SJSA1 (cell line): ENCODE data around the gene FHIT. TPM values are rescaled to one million over a fixed set of nuclear protein-coding genes. Genes with fewer than 3 reads are reported as not detected.

Experiments
- DNase-seq, 2 experiments: peaks; one replicate each; pipeline ENCODE4 v3.0.0-alpha.2; 2015 to 2020; ENCODE audit warnings: low spot score in 2 of 2, low read depth in 1 of 2
- H3K27ac ChIP-seq: fragments of 250-450 bp; sonication (Bioruptor Pico); 2 replicates; pipeline ENCODE4 v1.5.1; 2020; ENCODE audit warnings: mild to moderate bottlenecking, moderate library complexity
- H3K27me3 ChIP-seq: fragments of 250-450 bp; sonication (Bioruptor Pico); replicated peaks from 2 replicates; pipeline ENCODE4 v1.5.1; 2020; ENCODE audit warnings: mild to moderate bottlenecking, moderate library complexity
- H3K36me3 ChIP-seq: fragments of 250-450 bp; sonication (Bioruptor Pico); 2 replicates; pipeline ENCODE4 v1.5.1; 2020; ENCODE audit warnings: mild to moderate bottlenecking
- H3K4me1 ChIP-seq: fragments of 250-450 bp; sonication (Bioruptor Pico); replicated peaks from 2 replicates; pipeline ENCODE4 v1.6.1; 2021; ENCODE audit warnings: mild to moderate bottlenecking
- H3K4me3 ChIP-seq: fragments of 250-450 bp; sonication (Bioruptor Pico); 2 replicates; pipeline ENCODE4 v1.5.1; 2020; ENCODE audit warnings: mild to moderate bottlenecking
- H3K9me3 ChIP-seq: fragments of 250-450 bp; sonication (Bioruptor Pico); replicated peaks from 2 replicates; pipeline ENCODE4 v1.5.1; 2020; ENCODE audit warnings: mild to moderate bottlenecking
- total RNA-seq: library from RNA; depleted of rRNA; stranded (reverse); fragments of >200 nt; shearing (Covaris generic); gene quantifications from 2 replicates; pipeline ENCODE4 v1.2.3, GENCODE V29; 2014

FHIT gene
- total RNA-seq, 1 experiment from 2014 or later: not detected

GRCh38 chr3:59856934-59857460 is 1394.3 kb downstream of the FHIT start:
- no peak for DNase-seq
- Histone ChIP-seq H3K9me3 (no peaks in the 10 kb centered on the region), H3K4me1 (no peaks in the 10 kb centered on the region), H3K27me3 (no peaks in the 10 kb centered on the region), H3K4me3 (no peak overlapping the region), H3K27ac (no peak overlapping the region), H3K36me3 (no peaks in the 10 kb centered on the region)

- Histone ChIP-seq H3K4me1 (no peaks in the 10 kb centered on the region), H3K27me3 (no peaks in the 10 kb centered on the region), H3K36me3 (no peaks in the 10 kb centered on the region), H3K9me3 (no peaks in the 10 kb centered on the region), H3K4me3 (no peak overlapping the region), H3K27ac (no peak overlapping the region)
- DNase-seq: no peak
These were observed 1397.1 kb downstream of the FHIT start for GRCh38 chr3:59854061-59854709.

DNA sequence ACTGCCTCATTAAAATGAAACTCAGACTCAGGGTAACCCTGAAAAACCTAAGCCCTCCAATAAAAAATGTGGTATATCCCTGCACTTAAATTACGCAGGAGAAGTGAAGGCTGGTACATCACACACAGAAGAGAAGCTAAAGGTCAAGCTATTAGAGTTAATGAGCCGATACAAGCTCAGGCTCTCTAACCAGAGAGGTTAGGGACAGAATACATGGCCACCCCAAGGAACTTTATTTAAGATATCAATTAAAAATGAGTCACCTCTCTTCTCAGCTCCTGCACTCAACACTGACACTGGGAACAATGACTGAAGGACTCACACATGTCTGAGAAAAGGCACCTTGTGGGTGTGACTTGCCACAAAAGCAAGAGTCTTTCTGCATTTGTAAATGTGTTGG is 1400.8 kb downstream of the FHIT start:
- Histone ChIP-seq H3K9me3 (no peaks in the 10 kb centered on the region), H3K27me3 (no peaks in the 10 kb centered on the region), H3K27ac (no peak overlapping the region), H3K4me1 (no peaks in the 10 kb centered on the region), H3K36me3 (no peaks in the 10 kb centered on the region), H3K4me3 (no peak overlapping the region)
- no peak for DNase-seq

DNA sequence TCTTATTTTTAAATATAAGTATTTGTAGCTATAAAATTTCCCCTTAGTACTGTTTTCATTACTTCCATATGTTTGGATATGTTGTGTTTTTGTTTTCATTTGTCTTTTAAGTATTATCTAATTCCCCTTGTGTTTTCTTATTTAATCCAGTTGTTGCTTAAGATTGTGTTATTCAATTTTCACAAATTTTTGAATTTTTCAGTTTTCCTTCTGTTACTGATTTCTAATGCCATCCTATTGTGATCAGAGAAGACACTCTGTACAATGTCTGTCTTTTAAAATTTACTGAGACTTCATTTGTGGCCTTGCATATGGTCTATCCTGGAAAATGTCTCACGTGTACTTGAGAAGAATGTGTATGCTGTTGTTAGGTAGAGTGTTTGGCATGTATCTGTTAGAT is 1405.9 kb downstream of the FHIT start:
- Histone ChIP-seq H3K4me1 (no peaks in the 10 kb centered on the region), H3K27ac (no peak overlapping the region), H3K9me3 (no peaks in the 10 kb centered on the region), H3K4me3 (no peak overlapping the region), H3K36me3 (no peaks in the 10 kb centered on the region), H3K27me3 (no peaks in the 10 kb centered on the region)
- no peak for DNase-seq

- Histone ChIP-seq H3K27ac (no peak overlapping the region), H3K4me3 (no peak overlapping the region), H3K4me1 (no peaks in the 10 kb centered on the region), H3K36me3 (no peaks in the 10 kb centered on the region), H3K9me3 (no peaks in the 10 kb centered on the region), H3K27me3 (no peaks in the 10 kb centered on the region)
- DNase-seq: no peak
These were observed 1407.4 kb downstream of the FHIT start for GRCh38 chr3:59843821-59844220.

DNA sequence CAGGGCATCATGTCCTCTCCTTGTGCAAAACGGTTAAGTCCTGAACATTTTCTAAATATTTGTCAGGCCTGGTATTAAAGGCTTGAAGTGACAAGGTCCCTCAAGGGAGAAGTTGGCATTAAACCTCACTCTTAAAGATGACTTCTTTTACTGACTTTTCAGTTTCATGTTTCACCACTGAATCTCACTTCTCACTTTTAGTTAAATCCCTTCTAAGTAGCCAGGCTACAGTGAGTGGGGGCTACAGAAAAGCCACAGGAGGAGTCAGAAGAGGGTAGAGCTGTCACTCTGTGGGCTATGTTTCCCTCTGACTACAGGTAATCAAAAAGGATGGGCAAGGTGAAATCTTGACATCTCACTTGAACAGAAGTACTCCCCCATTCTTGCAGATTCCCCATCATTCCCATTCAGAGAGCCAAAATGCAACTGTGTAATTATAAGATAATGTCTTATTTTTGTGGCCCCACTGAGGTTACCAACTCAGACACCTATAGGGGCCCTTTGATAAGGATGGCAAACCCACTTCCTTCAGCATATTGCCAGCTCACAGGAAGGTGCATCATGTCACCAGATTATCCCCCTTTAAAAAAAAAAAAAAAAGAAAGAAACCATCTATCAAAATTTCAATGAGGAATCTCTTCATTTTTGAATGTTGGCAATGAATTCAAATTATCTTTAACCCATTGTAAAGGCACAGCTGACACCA is 1411.3 kb downstream of the FHIT start:
- Histone ChIP-seq H3K4me1 (no peaks in the 10 kb centered on the region), H3K27me3 (no peaks in the 10 kb centered on the region), H3K9me3 (no peaks in the 10 kb centered on the region), H3K4me3 (no peak overlapping the region), H3K27ac (no peak overlapping the region), H3K36me3 (no peaks in the 10 kb centered on the region)
- DNase-seq: no peak

DNA sequence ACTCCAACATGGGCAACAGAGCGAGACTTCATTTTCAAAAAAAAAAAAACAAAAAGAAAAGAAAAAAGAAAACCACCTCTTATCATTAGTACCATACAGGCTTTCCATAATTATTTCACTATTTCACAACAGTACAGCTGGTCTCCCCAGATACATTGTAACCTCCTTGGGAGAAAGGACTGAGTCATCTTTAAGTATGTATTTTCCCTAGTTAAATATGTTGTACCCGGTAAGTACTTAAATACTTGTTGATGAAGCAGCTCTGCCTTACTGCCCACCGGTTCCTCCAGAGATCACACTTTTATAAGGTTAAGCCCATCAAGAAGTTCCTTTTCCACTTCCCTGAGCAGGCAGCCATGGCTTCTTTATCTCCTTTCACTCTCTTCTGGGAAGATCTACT is 1412.0 kb downstream of the FHIT start:
- H3K4me3 ChIP-seq: no peak overlapping the region
- no peak for DNase-seq
- no peaks in the 10 kb centered on the region for H3K9me3 ChIP-seq
- H3K27me3 ChIP-seq: no peaks in the 10 kb centered on the region
- H3K4me1 ChIP-seq: no peaks in the 10 kb centered on the region
- no peaks in the 10 kb centered on the region for H3K36me3 ChIP-seq
- H3K27ac ChIP-seq: no peak overlapping the region

DNA sequence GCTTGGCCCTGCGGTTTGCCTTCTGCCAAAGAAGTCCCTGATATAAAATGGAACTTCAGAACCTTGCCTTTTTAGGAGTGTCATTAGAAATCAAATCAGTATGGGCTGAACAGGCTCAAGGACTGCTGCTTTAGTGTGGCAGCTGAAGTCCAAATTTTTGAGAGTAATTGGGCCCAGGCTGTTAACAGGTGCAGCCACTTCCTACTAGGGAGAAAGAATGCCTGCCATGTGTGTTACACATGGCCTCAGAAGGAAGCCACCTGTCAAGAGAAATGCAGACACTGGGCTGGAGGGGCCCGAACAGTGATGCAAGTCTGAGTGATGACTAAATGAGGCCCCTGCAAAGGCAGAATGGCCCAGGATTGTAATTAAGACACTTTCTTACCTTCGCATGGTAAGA is 1414.7 kb downstream of the FHIT start:
- H3K36me3 ChIP-seq: no peaks in the 10 kb centered on the region
- no peak overlapping the region for H3K27ac ChIP-seq
- no peaks in the 10 kb centered on the region for H3K4me1 ChIP-seq
- no peak for DNase-seq
- no peak overlapping the region for H3K4me3 ChIP-seq
- H3K27me3 ChIP-seq: no peaks in the 10 kb centered on the region
- no peaks in the 10 kb centered on the region for H3K9me3 ChIP-seq

GRCh38 chr3:59832702-59833101 is 1418.5 kb downstream of the FHIT start:
- Histone ChIP-seq H3K4me3 (no peak overlapping the region), H3K27ac (no peak overlapping the region), H3K36me3 (no peaks in the 10 kb centered on the region), H3K27me3 (no peaks in the 10 kb centered on the region), H3K4me1 (no peaks in the 10 kb centered on the region), H3K9me3 (no peaks in the 10 kb centered on the region)
- no peak for DNase-seq

DNA sequence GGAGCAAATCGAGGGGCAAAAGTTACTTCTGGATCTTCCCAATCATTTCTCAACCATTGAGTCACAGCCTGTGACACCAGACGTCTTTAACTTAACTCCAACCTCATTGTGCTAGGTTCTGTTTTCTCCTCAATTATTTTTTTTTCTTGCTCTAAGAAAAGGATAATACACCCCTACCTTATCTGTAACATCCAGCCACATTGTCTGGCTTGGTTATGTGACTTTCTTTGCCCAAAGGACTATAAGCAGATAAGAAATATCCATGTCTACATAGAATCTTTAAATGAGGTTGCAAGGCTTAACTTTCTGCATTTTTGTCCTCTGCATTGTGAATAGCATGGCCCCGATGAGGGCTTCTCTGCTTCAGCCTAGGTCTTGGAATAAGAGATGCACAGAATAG is 1419.0 kb downstream of the FHIT start:
- no peak overlapping the region for H3K27ac ChIP-seq
- no peak for DNase-seq
- no peaks in the 10 kb centered on the region for H3K36me3 ChIP-seq
- H3K4me3 ChIP-seq: no peak overlapping the region
- no peaks in the 10 kb centered on the region for H3K4me1 ChIP-seq
- H3K27me3 ChIP-seq: no peaks in the 10 kb centered on the region
- no peaks in the 10 kb centered on the region for H3K9me3 ChIP-seq

GRCh38 chr3:59831394-59831793 is 1419.9 kb downstream of the FHIT start:
- no peak overlapping the region for H3K4me3 ChIP-seq
- H3K27me3 ChIP-seq: no peaks in the 10 kb centered on the region
- H3K9me3 ChIP-seq: no peaks in the 10 kb centered on the region
- H3K36me3 ChIP-seq: no peaks in the 10 kb centered on the region
- no peak for DNase-seq
- H3K27ac ChIP-seq: no peak overlapping the region
- H3K4me1 ChIP-seq: no peaks in the 10 kb centered on the region

GRCh38 chr3:59829527-59829926 is 1421.7 kb downstream of the FHIT start:
- H3K9me3 ChIP-seq: no peaks in the 10 kb centered on the region
- no peaks in the 10 kb centered on the region for H3K36me3 ChIP-seq
- no peak overlapping the region for H3K4me3 ChIP-seq
- H3K27ac ChIP-seq: no peak overlapping the region
- H3K27me3 ChIP-seq: no peaks in the 10 kb centered on the region
- DNase-seq: no peak
- no peaks in the 10 kb centered on the region for H3K4me1 ChIP-seq

DNA sequence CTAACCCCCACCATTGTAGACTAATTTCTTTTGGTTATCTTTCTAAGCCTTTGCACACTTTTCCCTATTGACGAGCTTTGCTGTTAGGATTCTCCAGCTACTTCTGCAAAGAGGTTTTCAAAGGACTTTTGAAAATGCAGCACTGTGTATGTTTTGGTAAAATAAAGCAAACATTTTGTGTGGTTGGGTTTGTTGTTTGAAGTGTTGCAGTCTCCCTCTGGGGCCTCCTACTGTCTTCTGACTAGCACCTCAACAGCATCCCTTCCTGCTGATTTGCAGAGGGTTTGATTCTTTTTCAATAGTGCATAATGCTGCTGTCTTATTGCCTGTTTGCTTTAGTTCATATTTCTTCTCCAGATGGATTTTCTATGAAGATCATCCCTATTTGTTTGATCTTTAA is 1426.4 kb downstream of the FHIT start:
- H3K4me1 ChIP-seq: peaks cover 8% of the 10 kb centered on the region
- no peak for DNase-seq
- H3K27me3 ChIP-seq: no peaks in the 10 kb centered on the region
- H3K4me3 ChIP-seq: no peak overlapping the region
- H3K9me3 ChIP-seq: no peaks in the 10 kb centered on the region
- H3K27ac ChIP-seq: no peak overlapping the region
- H3K36me3 ChIP-seq: no peaks in the 10 kb centered on the region

GRCh38 chr3:59821274-59821673 is 1430.0 kb downstream of the FHIT start:
- Histone ChIP-seq H3K36me3 (no peaks in the 10 kb centered on the region), H3K4me1 (peaks cover 44% of the 10 kb centered on the region), H3K9me3 (no peaks in the 10 kb centered on the region), H3K27ac (no peak overlapping the region), H3K27me3 (no peaks in the 10 kb centered on the region), H3K4me3 (no peak overlapping the region)
- DNase-seq: no peak
